Mucosa of descending colon (tissue), 3 donors: ENCODE measurements around the gene SYNJ2BP. TPM values are rescaled to one million over a fixed set of nuclear protein-coding genes. Genes with fewer than 3 reads are reported as not detected.

ENCODE experiments used
- ATAC-seq: fragments of 200-7000 bp; cut with Tn5 transposase; one replicate; pipeline ENCODE4 v1.9.1; 2020; ENCODE audit warnings: mild to moderate bottlenecking, moderate library complexity
- DNase-seq, 3 donors: peaks; one replicate each; pipeline ENCODE4 v3.0.0-alpha.2; 2020
- H3K36me3 ChIP-seq: fragments of 200-600 bp; one replicate; pipeline ENCODE4 v1.8.0; 2021; ENCODE audit warnings: low read depth, mild to moderate bottlenecking
- H3K4me1 ChIP-seq: fragments of 200-600 bp; one replicate; pipeline ENCODE4 v1.8.0; 2021; ENCODE audit warnings: low read depth, mild to moderate bottlenecking
- H3K4me3 ChIP-seq: fragments of 200-600 bp; one replicate; pipeline ENCODE4 v1.8.0; 2021; ENCODE audit warnings: mild to moderate bottlenecking
- H3K9me3 ChIP-seq: fragments of 200-600 bp; one replicate; pipeline ENCODE4 v1.8.0; 2021; ENCODE audit warnings: mild to moderate bottlenecking
- CTCF ChIP-seq: fragments of 200-600 bp; IDR thresholded peaks from one replicate; pipeline ENCODE4 v1.8.0; 2022; ENCODE audit warnings: antibody characterized with exemption, mild to moderate bottlenecking
- intact Hi-C, 2 donors: fragments of 100-400 bp; cut with DNase I in 1 of 2; cut with micrococcal nuclease in 1 of 2; formaldehyde crosslinking; loops; one replicate each; pipeline versions ENCODE4 v1.11.0 to v1.11.1; 2022; cut with DNase I, micrococcal nuclease
- long read RNA-seq, 2 donors: library from polyadenylated mRNA; unstranded; transcript quantifications; one replicate each; pipeline ENCODE4 v2.0.0, GENCODE V29; 2019 to 2021
- total RNA-seq, 3 donors: library from RNA; stranded (reverse); fragmentation: NEBNext Ultra II Directional in 2 of 3; extraction: Animal tissue kit (Norgen Biotek cat#: 25700) in 2 of 3; gene quantifications; one replicate each; pipeline versions ENCODE4 v1.2.1 to v1.2.4, GENCODE V29; 2021 to 2023
- donor health status: DM: no; HTN: no; CAD: no; lungs with moderate emphysema.
- donor health status: DM: no; HTN: no; CAD: no.
- donor health status: DM: no; HTN: yes; CAD: no.

Gene SYNJ2BP
- total RNA-seq: 10 to 100 TPM; 53.7 to 57.9 (median 53.9) TPM
- long read RNA-seq, donor 1, full-length matches to known transcripts: 23 of 27 reads
- long read RNA-seq, donor 1, partial matches to known transcripts: 1 of 27 reads
- long read RNA-seq, donor 1, other reads (novel, unspliced or antisense): 3 of 27 reads
- long read RNA-seq, donor 2, full-length matches to known transcripts: 37 of 46 reads
- long read RNA-seq, donor 2, partial matches to known transcripts: 0 of 46 reads
- long read RNA-seq, donor 2, other reads (novel, unspliced or antisense): 9 of 46 reads

GRCh38 chr14:70416725-70417349 lies at the start of gene SYNJ2BP:
Gene SYNJ2BP (minus strand): TSS chr14:70417090. CDS start chr14:70416963, 127 bp downstream.
- Histone ChIP-seq H3K4me1 (peaks cover 14% of the 10 kb centered on the region), H3K4me3 (peak within 1 kb of the TSS; percentile 20), H3K9me3 (no peaks in the 10 kb centered on the region), H3K36me3 (no peaks in the 10 kb centered on the region)
- intact Hi-C loops: no loop called here
- peak; percentile 100 for ATAC-seq
- TF ChIP-seq CTCF: no peak
- DNase-seq: peak; percentile 85 to 91 (median 87)

- H3K4me1 ChIP-seq: no peaks in the 10 kb centered on the region
- ATAC-seq (no peak), DNase-seq (no peak)
- intact Hi-C loops: no loop called here
- no peaks in the 10 kb centered on the region for H3K36me3 ChIP-seq
- H3K9me3 ChIP-seq: no peaks in the 10 kb centered on the region
- TF ChIP-seq CTCF: no peak
- H3K4me3 ChIP-seq: no peak overlapping the region
Measured at GRCh38 chr14:70454731-70455130, 37.8 kb upstream of the SYNJ2BP start.

GRCh38 chr14:70451874-70452273 lies 35.0 kb upstream of the SYNJ2BP start, which contains the start of gene ADAM21:
Gene ADAM21 (plus strand): TSS chr14:70452174. CDS start chr14:70457500, 5,326 bp downstream.
- ATAC-seq (no peak), DNase-seq (no peak)
- intact Hi-C loops: no loop called here
- TF ChIP-seq CTCF: no peak
- Histone ChIP-seq H3K4me1 (no peaks in the 10 kb centered on the region), H3K36me3 (no peaks in the 10 kb centered on the region), H3K4me3 (no peak within 1 kb of the TSS), H3K9me3 (no peaks in the 10 kb centered on the region)

GRCh38 chr14:70448633-70449340 lies 31.9 kb upstream of the SYNJ2BP start:
- peaks cover 9% of the 10 kb centered on the region for H3K9me3 ChIP-seq
- no peak for TF ChIP-seq CTCF
- intact Hi-C loops: no loop called here
- ATAC-seq: no peak
- H3K4me1 ChIP-seq: no peaks in the 10 kb centered on the region
- H3K36me3 ChIP-seq: no peaks in the 10 kb centered on the region
- DNase-seq: no peak
- H3K4me3 ChIP-seq: no peak overlapping the region

- DNase-seq (no peak), ATAC-seq (no peak)
- no peak for TF ChIP-seq CTCF
- no peak overlapping the region for H3K4me3 ChIP-seq
- H3K4me1 ChIP-seq: no peaks in the 10 kb centered on the region
- intact Hi-C loops: no loop called here
- peaks cover 42% of the 10 kb centered on the region for H3K9me3 ChIP-seq
- H3K36me3 ChIP-seq: no peaks in the 10 kb centered on the region
Measured at GRCh38 chr14:70442750-70443149, 25.9 kb upstream of the SYNJ2BP start.
